Measurements from ENCODE around the gene RRP1.

The RRP1 gene

DNA sequence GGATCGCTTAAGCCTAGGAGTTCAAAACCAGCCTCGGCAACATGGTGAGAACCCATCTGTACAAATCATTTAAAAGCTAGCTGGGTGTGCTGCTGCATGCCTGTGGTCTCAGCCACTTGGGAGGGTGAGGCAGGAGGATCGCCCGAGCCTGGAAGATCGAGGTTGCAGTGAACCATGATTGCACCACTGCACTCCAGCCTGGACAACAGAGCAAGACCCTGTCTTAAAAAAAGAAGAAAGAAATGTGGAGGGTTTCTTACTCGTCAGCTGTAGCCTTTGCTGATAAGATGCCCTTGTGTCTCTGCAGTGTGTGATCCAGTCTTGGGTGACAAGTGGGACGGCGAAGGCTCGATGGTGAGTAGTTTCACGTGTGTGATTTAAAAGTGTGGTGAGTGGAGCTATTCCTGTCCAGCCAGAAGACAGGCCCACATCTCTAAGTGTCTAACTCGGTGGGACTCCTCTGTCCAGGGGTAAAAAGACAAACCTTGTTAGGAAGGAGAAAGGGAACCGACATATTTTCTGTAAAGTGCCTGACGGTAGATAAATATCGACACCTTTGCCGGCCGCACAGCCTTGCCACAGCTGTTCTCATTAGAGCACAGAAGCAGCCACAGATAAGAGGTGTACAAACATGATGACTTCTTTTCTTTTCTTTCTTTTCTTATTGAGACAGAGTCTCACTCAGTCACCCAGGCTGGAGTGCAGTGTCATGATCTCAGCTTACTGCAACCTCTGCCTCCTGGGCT lies 43.4 kb upstream of the RRP1 start:
- TF ChIP-seq, protein P1, sequence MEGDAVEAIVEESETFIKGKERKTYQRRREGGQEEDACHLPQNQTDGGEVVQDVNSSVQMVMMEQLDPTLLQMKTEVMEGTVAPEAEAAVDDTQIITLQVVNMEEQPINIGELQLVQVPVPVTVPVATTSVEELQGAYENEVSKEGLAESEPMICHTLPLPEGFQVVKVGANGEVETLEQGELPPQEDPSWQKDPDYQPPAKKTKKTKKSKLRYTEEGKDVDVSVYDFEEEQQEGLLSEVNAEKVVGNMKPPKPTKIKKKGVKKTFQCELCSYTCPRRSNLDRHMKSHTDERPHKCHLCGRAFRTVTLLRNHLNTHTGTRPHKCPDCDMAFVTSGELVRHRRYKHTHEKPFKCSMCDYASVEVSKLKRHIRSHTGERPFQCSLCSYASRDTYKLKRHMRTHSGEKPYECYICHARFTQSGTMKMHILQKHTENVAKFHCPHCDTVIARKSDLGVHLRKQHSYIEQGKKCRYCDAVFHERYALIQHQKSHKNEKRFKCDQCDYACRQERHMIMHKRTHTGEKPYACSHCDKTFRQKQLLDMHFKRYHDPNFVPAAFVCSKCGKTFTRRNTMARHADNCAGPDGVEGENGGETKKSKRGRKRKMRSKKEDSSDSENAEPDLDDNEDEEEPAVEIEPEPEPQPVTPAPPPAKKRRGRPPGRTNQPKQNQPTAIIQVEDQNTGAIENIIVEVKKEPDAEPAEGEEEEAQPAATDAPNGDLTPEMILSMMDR (IDR thresholded peaks at IDR 0.05; ENCODE audit: borderline replicate concordance, insufficient read depth, low read depth, low read length), result no peak
- H3K4me3 ChIP-seq (ENCODE audit: low read depth, low read length), result no peak overlapping the region

DNA sequence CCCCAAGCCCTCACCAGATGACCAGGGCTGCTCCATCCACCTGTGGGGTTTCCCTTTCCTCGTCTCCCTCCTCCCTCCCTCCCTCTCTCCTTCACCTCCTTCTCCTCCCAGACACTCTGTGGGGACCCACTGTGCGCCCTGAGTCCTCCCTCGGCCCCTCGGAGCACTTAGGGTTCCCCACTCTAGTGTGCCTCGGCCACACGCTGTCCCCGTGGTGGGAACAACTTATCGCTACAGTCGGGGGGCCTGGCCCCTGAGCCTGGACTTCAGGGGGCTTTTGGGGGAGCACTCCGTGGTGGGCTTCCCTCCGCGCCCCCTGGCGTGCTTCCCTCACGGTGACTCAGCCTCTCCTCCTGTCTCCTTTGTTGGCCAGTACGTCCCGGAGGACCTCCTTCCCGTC lies 40.8 kb upstream of the RRP1 start:
- TF ChIP-seq, protein P1 (IDR thresholded peaks at IDR 0.05; ENCODE audit: borderline replicate concordance, insufficient read depth, low read depth, low read length), result no peak
- no peak overlapping the region for H3K4me3 ChIP-seq (ENCODE audit: low read depth, low read length)

DNA sequence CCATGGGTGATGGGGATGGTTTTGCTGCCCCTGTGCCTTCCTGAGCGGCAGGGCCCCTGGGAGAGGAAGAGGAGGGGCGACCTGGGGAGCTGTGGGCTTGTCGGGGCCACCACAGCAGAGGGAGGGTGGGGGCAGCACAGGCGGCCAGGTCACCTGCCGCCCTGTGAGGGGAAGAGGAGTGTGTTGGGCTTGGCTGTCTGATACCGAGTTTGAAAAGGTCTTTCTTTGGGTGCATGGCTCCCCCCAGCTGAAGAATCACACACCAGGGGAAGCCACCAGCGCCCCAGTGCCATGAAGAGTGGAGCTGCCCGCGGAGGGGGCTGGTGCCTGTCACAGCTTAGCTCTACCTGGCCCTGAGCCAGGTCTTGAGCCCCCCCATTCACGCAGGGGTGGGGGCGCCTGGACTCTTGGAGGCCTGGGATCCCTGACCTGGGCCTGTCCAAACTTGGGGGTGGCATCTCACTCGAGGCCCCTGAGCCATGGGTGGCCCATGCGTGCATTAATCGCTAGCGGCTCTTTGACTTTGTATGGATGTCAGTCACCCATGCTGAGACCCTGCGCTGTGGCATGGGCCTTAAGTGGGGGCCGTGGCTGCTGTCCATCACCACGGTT lies 39.6 kb upstream of the RRP1 start:
- no peak overlapping the region for H3K4me3 ChIP-seq (ENCODE audit: low read depth, low read length)

DNA sequence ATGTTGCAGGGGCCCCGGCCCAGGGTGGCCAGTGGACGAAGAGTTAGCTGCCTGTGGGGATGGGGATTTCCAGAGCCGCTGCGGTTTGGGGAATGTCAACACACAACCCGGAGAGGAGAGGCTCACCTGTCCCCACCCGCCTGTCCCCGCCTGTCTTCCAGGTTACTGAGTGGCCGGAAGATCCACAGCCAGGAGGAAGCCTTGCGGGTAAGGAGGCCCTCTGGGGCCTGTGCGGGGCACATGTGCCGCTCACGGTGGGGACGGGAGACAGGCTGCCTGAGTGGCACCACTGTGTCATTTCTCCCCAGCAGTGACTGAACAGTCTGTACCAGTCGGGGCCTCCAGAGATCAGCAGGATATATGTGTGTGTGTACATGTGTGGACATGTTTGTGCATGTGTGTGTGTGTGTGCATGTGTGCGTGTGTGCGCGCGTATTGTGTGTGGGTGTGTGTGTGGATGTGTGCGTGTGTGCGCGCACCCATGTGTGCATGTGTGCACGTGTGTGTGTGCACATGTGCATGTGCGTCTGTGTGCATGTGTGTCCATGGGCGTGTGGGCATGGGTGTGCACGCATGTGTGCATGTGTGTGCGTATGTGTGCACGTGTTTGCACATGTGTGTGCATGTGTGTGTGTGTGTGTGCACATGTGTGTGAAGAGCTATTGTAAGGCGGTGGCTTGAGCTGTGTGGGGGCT lies 38.9 kb upstream of the RRP1 start:
- no peak overlapping the region for H3K4me3 ChIP-seq (ENCODE audit: low read depth, low read length)
- TF ChIP-seq, protein P1 (IDR thresholded peaks at IDR 0.05; ENCODE audit: borderline replicate concordance, insufficient read depth, low read depth, low read length), result no peak

More for the DNA sequence above, 39.6 kb upstream of the RRP1 start:
- TF ChIP-seq, protein P1 (IDR thresholded peaks at IDR 0.05; ENCODE audit: borderline replicate concordance, insufficient read depth, low read depth, low read length), result no peak

DNA sequence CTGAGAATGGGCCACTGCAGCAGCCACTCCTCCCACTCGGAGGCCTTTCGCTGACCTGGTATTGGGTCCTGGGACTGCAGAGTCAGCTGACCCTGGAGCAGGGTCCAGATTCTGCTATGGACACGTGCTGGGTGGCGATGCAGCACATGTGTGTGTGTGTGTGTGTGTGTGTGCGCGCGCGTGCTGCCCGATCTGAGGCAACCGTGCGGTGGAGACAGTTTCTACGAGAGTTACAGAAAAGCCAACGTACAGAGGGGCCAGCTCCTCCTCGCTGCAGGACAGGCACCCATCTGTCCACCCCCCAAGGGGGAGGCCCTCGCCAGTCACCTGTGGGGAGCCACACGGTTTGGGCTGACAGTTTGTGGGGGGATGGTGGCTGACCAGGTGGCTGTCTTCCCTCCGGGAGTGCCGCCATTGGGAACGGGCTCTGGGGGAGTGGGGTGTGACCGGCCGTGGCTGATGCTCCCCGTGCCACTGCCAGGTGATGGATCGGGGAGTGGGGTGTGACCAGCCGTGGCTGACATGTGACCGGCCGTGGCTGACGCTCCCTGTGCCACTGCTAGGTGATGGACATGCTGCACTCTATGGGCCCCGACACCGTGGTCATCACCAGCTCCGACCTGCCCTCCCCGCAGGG lies 37.3 kb upstream of the RRP1 start:
- H3K4me3 ChIP-seq (ENCODE audit: low read depth, low read length), result no peak overlapping the region
- TF ChIP-seq, protein P1 (IDR thresholded peaks at IDR 0.05; ENCODE audit: borderline replicate concordance, insufficient read depth, low read depth, low read length), result no peak

DNA sequence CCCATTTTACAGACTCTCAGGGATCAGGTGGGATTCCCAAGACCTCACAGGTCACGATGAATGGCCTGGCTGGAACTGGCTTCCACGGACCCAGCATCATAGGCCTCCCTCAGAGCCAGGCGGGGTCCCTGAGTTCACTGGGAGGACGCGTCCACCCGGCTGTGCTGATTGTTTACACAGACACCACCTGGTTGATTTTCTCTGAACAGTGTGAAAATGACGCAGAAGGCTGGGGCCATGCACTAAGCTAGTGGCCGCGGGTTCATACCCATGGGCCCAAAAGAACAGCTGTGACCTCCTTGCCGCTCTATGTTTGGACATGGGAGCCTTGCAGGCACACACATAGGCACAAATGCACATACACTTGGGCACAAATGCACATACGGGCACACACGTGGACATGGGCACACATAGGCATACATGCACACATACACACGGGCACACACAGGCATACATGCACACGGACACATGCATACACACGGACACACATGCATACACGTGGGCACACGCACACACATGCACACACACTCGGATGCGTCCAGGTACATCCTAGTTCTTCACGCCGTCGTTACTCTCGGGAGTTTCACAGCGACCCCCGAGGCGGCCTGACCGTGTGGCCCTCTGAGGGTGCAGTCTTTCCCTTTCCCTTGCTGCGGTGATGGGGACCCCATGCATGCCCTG lies 36.5 kb upstream of the RRP1 start:
- no peak overlapping the region for H3K4me3 ChIP-seq (ENCODE audit: low read depth, low read length)
- TF ChIP-seq, protein P1 (IDR thresholded peaks at IDR 0.05; ENCODE audit: borderline replicate concordance, insufficient read depth, low read depth, low read length), result no peak

Data from GM12875 (cell line).